IPS-18c (cell line): Measurements from ENCODE around the gene ACAD10.
"Not testable (repeated sequence)": the region's sequence is repeated elsewhere in the genome, so short reads cannot be mapped to it uniquely, and the experiment has no call there.

Source experiments
- H3K4me3 ChIP-seq: 2 replicates; pipeline ENCODE4 v1.7.0; 2013; ENCODE audit warnings: low read depth, mild to moderate bottlenecking, low read length, moderate library complexity; ENCODE audit not compliant: insufficient read depth
- H3K9me3 ChIP-seq: one replicate; pipeline ENCODE4 v1.6.1; 2013; ENCODE audit warnings: mild to moderate bottlenecking, low read length, moderate library complexity; ENCODE audit not compliant: control insufficient read depth, insufficient read depth

ACAD10 gene

DNA sequence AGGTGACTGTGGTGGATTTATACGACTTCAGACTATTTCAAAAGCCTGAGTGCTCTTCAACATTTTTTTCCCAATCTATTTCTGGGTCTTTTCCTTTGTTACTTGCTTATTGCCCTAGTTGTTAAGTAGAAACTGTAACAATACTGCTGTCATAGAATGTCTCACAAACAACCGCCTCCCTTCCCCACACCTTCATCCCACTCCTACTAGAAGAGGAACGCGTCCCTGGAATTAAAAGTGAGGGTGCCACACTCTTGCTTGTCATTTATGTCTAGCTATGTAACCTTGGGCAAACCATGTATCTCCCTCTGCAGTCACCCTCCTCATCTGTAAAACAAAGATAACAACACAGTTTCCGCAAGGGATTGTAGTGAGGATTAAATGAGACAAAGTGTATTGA is 8.7 kb upstream of the ACAD10 start:
- H3K4me3 ChIP-seq, result no peak overlapping the region
- H3K9me3 ChIP-seq, result no peaks in the 10 kb centered on the region

DNA sequence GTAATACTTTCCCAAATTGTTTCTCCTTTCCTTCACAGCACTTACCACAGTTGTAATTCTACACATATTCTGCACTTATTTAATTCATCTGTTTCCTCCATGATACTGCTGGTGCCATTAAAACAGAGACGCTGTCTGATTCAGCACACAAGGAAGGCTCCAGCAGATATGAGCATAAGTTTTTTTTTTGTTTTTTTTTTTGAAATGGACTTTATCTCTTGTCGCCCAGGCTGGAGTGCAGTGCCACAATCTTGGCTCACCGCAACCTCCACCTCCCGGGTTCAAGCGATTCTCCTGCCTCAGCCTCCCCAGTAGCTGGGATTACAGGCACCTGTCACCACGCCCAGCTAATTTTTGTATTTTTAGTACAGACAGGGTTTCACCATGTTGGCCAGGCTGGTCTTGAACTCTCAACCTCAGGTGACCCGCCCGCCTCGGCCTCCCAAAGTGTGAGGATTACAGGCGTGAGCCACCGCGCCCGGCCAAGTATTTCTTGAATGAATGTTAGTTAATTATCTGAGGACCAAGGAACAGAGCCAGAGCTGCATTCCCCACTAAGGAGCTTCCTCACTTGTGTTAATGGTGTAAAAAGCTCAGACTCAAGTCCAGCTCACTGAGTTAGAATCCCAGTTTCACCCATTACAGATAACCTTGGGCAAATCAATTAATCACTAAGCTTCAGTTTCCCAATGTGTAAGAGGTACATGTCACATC is 1.2 kb upstream of the ACAD10 start:
- peak overlapping the region; percentile 98 for H3K4me3 ChIP-seq
- not testable (repeated sequence) for H3K9me3 ChIP-seq

DNA sequence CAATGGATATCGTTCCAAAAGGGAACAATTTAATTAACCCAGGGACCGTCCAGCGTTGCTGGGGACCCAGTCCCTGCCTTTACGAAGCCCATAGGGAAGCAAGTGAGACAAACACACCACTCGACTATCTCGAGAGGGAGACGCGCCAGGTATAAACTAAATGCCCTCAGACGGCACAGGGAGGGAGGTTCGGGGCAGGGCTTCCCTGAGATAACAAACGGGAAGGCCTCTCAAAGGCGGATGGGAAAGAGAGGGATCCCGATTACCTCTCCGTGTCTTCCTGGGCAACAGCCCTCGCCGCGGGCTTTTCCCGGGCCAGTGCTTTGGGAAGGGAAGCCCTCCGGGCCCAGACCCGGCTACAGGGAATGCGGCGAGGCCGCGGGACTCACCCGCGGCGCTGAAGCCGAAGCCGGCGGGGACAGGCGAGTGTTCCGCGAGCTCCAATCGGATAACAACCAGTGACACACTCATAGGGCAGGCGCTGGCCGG is 487 bp upstream of the ACAD10 start:
- Histone ChIP-seq H3K9me3 (peaks cover 2% of the 10 kb centered on the region), H3K4me3 (peak overlapping the region; percentile 98)

DNA sequence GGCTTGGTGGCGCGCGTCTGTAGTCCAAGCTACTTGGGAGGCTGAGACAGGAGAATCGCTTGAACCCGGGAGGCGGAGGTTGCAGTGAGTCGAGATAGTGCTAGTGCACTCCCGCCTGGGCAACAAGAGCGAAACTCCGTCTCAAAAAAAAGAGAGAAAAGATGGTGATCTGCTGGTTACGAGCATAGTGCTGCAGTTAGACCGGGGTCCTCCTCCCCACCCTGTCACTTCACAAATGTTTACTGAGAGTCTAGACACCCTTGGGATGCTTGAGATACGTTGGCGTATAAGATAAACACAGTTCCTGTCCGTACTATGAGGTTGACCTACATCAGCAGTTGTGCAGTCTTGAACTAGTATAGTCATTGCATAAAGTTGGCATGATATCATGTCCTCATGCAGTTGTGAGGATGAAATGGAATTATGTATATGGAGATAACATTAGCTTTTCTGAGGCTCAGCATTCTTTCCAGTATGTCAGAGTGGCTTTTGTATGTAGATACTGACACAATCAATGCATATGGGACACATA is 787 bp downstream of the ACAD10 start:
- Histone ChIP-seq H3K9me3 (peaks cover 2% of the 10 kb centered on the region), H3K4me3 (peak overlapping the region; percentile 98)

DNA sequence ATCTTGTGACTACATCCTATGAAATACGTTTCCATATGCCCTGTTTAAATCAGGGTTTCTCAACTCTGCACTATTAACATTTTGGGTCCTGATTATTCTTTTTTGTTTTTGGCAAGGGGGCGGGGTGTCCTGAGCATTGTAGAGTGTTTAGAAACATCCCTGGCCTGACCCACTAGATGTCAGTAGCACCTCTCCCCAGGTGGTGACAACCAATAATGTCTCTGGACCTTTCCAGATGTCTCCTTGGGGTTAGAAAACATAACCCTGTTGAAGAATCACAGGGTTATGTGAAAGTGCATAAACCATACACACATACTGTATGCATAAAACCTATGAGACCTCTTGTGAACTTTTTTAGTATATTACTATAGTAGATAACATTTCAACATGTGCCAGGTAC is 1.4 kb downstream of the ACAD10 start:
- Histone ChIP-seq H3K9me3 (peaks cover 2% of the 10 kb centered on the region), H3K4me3 (no peak overlapping the region)

DNA sequence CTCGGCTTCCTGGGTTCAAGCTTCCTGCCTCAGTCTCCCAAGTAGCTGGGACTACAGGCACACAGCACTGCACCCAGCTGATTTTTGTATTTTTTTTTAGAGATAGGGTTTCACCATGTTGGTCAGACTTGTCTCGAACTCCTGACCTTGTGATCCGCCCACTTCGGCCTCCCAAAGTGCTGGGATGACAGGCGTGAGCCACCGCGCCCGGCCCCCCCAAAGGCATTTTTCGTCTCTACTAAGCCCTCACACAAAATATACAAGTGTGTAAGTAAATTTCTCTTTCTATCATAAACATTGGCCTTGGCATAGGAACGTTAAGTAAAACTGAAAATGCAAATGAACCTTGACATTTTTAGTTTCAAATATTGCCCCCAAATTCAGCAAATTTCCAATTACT is 2.1 kb downstream of the ACAD10 start:
- Histone ChIP-seq H3K4me3 (no peak overlapping the region), H3K9me3 (peaks cover 2% of the 10 kb centered on the region)

DNA sequence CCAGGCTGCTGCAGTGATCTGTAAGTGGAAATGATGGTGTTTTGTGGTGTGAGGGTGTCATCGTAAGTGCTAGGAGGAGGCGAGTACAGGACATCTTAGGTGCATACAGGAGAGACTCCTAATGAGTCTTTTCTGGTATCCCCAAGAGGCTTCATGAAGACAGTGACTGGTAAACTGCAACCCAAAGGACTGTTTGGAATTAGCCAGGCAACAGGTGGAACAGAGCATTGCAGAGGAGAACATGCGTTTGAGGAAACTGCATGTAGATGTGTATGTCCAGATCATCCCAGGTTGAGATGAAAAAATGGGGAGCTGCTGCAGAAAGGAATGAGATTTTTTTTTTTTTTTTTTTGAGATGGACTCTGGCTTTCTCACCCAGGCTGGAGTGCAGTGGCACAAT is 5.4 kb downstream of the ACAD10 start:
- Histone ChIP-seq H3K4me3 (no peak overlapping the region), H3K9me3 (no peaks in the 10 kb centered on the region)

DNA sequence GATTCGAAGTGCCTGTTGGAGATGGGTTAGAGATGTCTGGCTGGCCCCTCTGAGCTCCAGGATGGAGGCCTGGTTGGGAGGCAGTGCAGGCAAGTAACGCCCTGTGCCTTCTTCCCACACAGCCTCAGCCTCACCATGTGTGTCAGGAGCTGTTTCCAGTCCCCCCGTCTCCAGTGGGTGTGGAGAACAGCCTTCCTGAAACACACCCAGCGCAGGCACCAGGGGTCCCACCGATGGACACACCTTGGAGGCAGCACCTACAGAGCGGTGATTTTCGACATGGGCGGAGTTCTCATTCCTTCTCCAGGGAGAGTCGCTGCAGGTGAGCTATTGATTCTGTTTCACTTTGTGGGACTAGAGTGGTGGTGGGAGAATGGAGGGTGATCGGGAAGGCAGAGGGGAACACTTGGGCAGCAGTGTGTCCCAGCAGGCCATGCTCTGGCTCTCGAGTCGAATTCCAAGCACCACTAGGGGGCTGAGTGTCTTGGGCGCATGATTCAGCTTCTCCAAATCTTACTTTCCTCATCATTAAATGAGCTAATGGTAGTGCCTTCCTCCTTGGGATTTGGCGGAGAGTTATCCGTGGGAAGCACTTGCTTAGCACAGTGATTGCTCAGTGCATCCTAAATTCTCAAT is 6.8 kb downstream of the ACAD10 start:
- Histone ChIP-seq H3K4me3 (no peak overlapping the region), H3K9me3 (no peaks in the 10 kb centered on the region)

DNA sequence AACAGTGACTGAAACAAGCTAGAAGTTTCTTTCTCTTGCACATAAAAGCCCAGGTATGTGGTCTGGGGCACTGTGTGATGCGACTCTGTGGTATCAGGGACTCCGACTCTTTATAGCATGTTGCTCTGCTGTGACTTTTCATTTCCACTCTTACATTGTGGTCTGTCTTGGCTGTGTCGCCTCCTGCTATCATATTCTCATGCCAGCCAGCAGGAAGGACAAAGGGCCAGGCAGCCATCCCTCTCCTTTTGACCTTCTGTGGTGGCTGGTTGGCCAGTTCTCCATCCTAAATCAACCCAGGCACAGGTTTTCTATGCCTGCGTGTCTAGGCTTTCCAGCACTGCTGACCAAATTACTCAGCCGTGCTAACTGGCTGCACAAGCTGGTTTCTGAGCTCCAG is 8.0 kb downstream of the ACAD10 start:
- no peaks in the 10 kb centered on the region for H3K9me3 ChIP-seq

DNA sequence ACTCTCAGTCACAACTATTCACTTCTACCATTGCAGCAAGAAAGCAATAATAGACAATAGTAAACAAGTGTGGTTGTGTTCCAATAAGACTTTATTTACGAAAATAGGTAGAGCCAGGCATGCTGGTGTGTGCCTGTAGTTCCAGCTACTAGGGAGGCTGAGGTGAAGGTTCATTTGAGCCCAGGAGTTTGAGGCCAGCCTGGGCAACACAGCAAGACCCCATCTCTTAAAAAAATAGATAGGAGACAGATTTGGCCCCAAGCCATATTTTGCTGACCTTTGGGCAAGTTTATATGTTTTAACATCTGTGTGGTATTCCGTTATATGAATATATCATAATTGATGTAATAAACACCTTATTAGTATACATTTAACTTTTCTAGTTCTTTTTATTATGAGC is 14.1 kb downstream of the ACAD10 start:
- H3K4me3 ChIP-seq, result no peak overlapping the region
- no peaks in the 10 kb centered on the region for H3K9me3 ChIP-seq

More for the DNA sequence above, 8.0 kb downstream of the ACAD10 start:
- H3K4me3 ChIP-seq, result no peak overlapping the region

DNA sequence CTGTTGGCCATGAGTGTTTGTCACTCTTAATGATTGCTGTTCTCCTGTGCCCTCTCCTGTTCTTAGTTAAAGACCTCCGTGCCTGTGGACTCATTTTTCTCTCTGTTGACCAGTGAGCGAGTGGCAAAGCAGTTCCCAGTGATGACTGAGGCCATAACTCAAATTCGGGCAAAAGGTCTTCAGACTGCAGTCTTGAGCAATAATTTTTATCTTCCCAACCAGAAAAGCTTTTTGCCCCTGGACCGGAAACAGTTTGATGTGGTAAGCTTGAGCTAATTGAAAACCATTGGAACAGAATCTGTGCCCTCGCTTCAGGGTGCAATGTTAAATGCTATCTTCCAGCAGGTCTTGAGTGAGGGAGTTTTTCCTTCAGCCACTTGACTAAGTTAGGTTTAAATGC is 19.8 kb downstream of the ACAD10 start:
- Histone ChIP-seq H3K9me3 (no peaks in the 10 kb centered on the region), H3K4me3 (no peak overlapping the region)

DNA sequence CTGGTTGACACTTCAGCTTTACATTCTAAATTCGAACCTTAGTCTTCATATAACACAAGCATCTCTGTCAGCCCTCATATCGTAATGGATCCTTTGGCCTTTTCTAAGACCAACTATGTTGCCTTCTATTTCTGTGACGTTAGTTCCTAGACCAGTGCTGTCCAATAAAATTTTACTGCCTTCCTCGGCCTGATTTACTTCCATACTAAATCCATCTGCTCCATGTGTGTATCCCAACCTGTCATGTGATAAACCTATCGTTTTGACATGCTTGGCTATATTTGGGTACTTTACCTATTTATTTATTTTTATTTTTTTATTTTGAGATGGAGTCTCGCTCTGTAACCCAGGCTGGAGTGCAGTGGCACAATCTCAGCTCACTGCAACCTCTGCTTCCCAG is 20.3 kb downstream of the ACAD10 start:
- Histone ChIP-seq H3K9me3 (no peaks in the 10 kb centered on the region), H3K4me3 (no peak overlapping the region)

DNA sequence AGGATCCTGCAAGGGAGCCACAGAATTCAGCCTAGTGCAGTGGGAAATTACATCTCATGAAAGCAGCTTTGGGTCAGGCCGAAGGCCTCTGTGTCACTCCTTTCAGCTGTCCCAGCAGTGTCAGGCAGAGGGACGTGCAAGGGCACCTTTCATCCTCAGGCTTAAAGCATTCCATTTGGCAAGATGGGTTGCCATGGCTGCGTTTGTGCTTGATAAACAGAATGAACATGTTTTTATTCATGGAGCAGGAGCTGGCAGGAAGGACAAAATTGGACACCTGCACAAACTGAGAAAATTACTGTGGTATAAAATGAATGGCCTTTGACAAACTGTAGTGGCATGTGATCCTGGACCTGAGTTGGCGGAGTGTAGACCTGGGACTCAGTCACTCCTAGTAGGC is 29.4 kb downstream of the ACAD10 start:
- Histone ChIP-seq H3K9me3 (no peaks in the 10 kb centered on the region), H3K4me3 (no peak overlapping the region)

DNA sequence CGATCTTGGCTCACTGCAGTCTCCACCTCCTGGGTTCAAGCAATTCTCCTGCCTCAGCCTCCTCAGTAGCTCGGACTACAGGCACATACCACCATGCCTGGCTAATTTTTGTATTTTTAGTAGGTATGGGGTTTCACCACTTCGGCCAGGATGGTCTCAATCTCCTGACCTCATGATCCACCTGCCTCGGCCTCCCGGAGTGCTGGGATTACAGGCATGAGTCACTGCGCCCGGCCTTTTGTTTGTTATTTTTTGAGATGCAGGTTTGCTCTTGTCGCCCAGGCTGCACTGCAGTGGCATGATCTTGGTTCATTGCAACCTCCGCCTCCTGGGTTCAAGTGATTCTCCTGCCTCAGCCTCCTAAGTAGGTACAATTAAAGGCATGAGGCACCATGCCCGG is 33.5 kb downstream of the ACAD10 start:
- not testable (repeated sequence) for H3K4me3 ChIP-seq, H3K9me3 ChIP-seq

DNA sequence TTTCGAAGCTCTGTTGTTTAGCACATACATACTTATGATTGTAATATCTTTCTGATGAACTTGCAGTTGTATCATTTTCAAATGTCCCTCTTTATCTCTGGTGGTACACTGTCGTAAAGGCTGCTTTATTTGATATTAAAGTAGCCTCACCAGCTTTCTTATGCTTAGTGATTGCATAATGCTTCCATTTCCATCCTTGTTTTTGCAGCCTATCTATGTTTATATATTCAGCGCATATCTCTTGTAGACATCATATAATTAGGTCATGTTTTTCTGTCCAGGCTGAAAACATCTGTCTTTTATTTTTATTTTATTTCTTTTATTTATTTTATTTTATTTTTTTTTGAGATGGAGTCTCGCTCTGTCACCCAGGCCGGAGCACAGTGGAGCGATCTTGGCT is 34.6 kb downstream of the ACAD10 start:
- peaks cover 3% of the 10 kb centered on the region for H3K9me3 ChIP-seq
- H3K4me3 ChIP-seq, result no peak overlapping the region

DNA sequence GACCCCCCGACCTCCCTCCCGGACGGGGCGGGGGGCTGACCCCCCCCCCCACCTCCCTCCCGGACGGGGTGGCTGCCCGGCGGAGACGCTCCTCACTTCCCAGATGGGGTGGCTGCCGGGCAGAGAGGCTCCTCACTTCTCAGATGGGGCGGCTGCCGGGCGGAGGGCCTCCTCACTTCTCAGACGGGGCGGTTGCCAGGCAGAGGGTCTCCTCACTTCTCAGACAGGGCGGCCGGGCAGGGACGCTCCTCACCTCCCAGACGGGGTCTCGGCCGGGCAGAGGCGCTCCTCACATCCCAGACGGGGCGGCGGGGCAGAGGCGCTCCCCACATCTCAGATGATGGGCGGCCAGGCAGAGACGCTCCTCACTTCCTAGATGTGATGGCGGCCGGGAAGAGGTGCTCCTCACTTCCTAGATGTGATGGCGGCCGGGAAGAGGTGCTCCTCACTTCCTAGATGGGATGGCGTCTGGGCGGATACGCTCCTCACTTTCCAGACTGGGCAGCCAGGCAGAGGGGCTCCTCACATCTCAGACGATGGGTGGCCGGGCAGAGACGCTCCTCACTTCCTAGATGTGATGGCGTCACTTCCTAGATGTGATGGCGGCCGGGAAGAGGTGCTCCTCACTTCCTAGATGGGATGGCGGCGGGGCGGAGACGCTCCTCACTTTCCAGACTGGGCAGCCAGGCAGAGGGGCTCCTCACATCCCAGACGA is 38.0 kb downstream of the ACAD10 start:
- not testable (repeated sequence) for H3K4me3 ChIP-seq, H3K9me3 ChIP-seq

DNA sequence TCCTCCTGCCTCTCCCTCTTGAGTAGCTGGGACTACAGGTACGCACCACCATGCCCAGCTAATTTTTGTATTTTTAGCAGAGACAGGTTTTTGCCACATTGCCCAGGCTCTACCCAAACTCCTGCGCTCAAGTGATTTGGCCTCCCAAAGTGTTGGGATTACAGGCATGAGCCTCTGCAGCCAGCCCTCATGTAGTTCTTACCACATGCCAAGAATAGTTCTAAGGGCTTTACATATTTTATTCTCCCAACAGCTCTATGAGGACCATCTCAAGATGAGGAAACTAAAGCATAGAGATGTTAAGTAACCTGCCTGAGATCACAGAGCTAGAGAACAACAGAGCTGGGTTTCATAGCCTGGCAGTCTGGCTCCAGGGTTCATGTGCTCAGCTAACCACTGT is 42.9 kb downstream of the ACAD10 start:
- H3K4me3 ChIP-seq, result no peak overlapping the region

DNA sequence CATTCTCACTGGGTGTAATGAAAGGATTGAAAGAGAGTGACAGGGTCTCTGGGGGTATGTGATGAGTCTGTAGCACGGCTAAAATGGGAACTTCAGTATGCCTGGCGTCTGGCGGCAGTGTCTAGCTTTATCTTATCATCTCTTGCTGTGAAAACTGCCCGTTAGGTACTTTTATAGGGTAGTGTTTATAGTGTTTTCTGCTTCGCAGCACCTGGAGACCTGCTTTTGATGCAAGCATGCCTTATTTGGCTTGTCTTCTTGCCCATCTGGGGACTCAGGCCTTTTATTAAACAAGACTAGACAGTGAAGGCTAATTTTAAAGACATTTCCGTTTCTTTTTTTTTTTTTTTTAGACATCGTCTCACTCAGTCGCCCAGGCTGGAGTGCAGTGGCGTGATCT is 44.6 kb downstream of the ACAD10 start:
- H3K9me3 ChIP-seq, result no peaks in the 10 kb centered on the region
- no peak overlapping the region for H3K4me3 ChIP-seq

More for the DNA sequence above, 42.9 kb downstream of the ACAD10 start:
- peaks cover 3% of the 10 kb centered on the region for H3K9me3 ChIP-seq
